OCI-LY1 (cell line): ENCODE measurements around the gene CNPY2.
"Not testable (repeated sequence)": the region's sequence is repeated elsewhere in the genome, so short reads cannot be mapped to it uniquely, and the experiment has no call there.

Experiments used
- H2AFZ ChIP-seq: fragments of 200-600 bp; sonication (generic), shearing (Covaris generic); 2 replicates; pipeline ENCODE4 v1.6.0; 2014; ENCODE audit warnings: antibody characterized with exemption, mild to moderate bottlenecking, low read length
- H3F3A ChIP-seq: fragments of 200-600 bp; sonication (generic), shearing (Covaris generic); 2 replicates; pipeline ENCODE4 v1.6.0; 2014; ENCODE audit warnings: mild to moderate bottlenecking, antibody characterized with exemption, low read length, moderate library complexity; ENCODE audit not compliant: insufficient read depth
- H3K27ac ChIP-seq: fragments of 200-600 bp; sonication (generic); 2 replicates; pipeline ENCODE4 v1.5.1; 2014; ENCODE audit warnings: low read length, mixed run types, mild to moderate bottlenecking, low read depth; ENCODE audit not compliant: poor library complexity, severe bottlenecking
- H3K27me3 ChIP-seq: fragments of 200-600 bp; sonication (generic); 2 replicates; pipeline ENCODE4 v1.6.0; 2014; ENCODE audit warnings: antibody characterized with exemption, mild to moderate bottlenecking, low read length, moderate library complexity; ENCODE audit not compliant: insufficient read depth
- H3K36me3 ChIP-seq: fragments of 200-600 bp; sonication (generic); 2 replicates; pipeline ENCODE4 v1.6.1; 2014; ENCODE audit warnings: mild to moderate bottlenecking, antibody characterized with exemption, low read length, moderate library complexity, mixed read lengths; ENCODE audit not compliant: insufficient read depth
- H3K4me1 ChIP-seq: fragments of 200-600 bp; sonication (generic); 2 replicates; pipeline ENCODE4 v1.5.1; 2014; ENCODE audit warnings: mild to moderate bottlenecking, low read length, moderate library complexity; ENCODE audit not compliant: insufficient read depth, severe bottlenecking
- H3K4me2 ChIP-seq: fragments of 200-600 bp; sonication (generic), shearing (Covaris generic); 2 replicates; pipeline ENCODE4 v1.6.1; 2014; ENCODE audit warnings: low read length
- H3K4me3 ChIP-seq: fragments of 200-600 bp; sonication (generic); 2 replicates; pipeline ENCODE4 v1.5.1; 2014; ENCODE audit warnings: low read length, low read depth, mild to moderate bottlenecking, mixed read lengths; ENCODE audit not compliant: poor library complexity, severe bottlenecking
- H3K79me2 ChIP-seq: fragments of 200-600 bp; shearing (Covaris generic); 2 replicates; pipeline ENCODE4 v1.6.1; 2016; ENCODE audit warnings: mixed run types, low read length, mixed read lengths; ENCODE audit not compliant: insufficient read depth
- H3K9ac ChIP-seq: fragments of 200-600 bp; sonication (generic), shearing (Covaris generic); 2 replicates; pipeline ENCODE4 v1.6.1; 2014; ENCODE audit warnings: mild to moderate bottlenecking, low read length, mixed read lengths
- H3K9me2 ChIP-seq: fragments of 200-600 bp; sonication (generic), shearing (Covaris generic); 2 replicates; pipeline ENCODE4 v1.6.1; 2014; ENCODE audit warnings: low read depth, mild to moderate bottlenecking, low read length, mixed read lengths
- H3K9me3 ChIP-seq: fragments of 200-600 bp; shearing (Covaris generic); 2 replicates; pipeline ENCODE4 v1.6.1; 2014; ENCODE audit warnings: low read length, mixed read lengths
- H4K20me1 ChIP-seq: fragments of 200-600 bp; sonication (generic), shearing (Covaris generic); 2 replicates; pipeline ENCODE4 v1.6.0; 2016; ENCODE audit warnings: mild to moderate bottlenecking, low read length; ENCODE audit not compliant: insufficient read depth
- EZH2 ChIP-seq: fragments of 200-600 bp; sonication (generic), shearing (Covaris generic); IDR thresholded peaks from 2 replicates; pipeline ENCODE4 v1.8.0; 2017; ENCODE audit warnings: borderline replicate concordance, mixed run types, mild to moderate bottlenecking, antibody characterized with exemption, low read length, moderate library complexity, mixed read lengths
- TF ChIP-seq, protein P1 (sequence below): fragments of 200-600 bp; sonication (generic), shearing (Covaris generic); IDR thresholded peaks from 2 replicates; pipeline ENCODE4 v1.5.1; 2017; ENCODE audit warnings: mild to moderate bottlenecking, antibody characterized with exemption, low read length, moderate library complexity, mixed read lengths

Gene CNPY2

GRCh38 chr12:56278905-56279304 lies 36.9 kb downstream of the CNPY2 start:
- Histone ChIP-seq H3K79me2 (no peaks in the 10 kb centered on the region), H3K4me2 (no peak overlapping the region), H3K4me1 (no peaks in the 10 kb centered on the region), H3K9ac (no peak overlapping the region), H4K20me1 (no peaks in the 10 kb centered on the region), H3K27me3 (no peaks in the 10 kb centered on the region), H3K9me3 (no peaks in the 10 kb centered on the region), H2AFZ (no peak overlapping the region), H3K4me3 (no peak overlapping the region), H3K27ac (no peak overlapping the region), H3F3A (no peaks in the 10 kb centered on the region), H3K9me2 (no peaks in the 10 kb centered on the region), H3K36me3 (peaks cover 93% of the 10 kb centered on the region)
- no peak for TF ChIP-seq EZH2
- TF ChIP-seq, protein P1, sequence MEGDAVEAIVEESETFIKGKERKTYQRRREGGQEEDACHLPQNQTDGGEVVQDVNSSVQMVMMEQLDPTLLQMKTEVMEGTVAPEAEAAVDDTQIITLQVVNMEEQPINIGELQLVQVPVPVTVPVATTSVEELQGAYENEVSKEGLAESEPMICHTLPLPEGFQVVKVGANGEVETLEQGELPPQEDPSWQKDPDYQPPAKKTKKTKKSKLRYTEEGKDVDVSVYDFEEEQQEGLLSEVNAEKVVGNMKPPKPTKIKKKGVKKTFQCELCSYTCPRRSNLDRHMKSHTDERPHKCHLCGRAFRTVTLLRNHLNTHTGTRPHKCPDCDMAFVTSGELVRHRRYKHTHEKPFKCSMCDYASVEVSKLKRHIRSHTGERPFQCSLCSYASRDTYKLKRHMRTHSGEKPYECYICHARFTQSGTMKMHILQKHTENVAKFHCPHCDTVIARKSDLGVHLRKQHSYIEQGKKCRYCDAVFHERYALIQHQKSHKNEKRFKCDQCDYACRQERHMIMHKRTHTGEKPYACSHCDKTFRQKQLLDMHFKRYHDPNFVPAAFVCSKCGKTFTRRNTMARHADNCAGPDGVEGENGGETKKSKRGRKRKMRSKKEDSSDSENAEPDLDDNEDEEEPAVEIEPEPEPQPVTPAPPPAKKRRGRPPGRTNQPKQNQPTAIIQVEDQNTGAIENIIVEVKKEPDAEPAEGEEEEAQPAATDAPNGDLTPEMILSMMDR = no peak

GRCh38 chr12:56274299-56274698 lies 41.5 kb downstream of the CNPY2 start:
- no peak overlapping the region for H3K27ac ChIP-seq
- no peak overlapping the region for H3K4me3 ChIP-seq
- no peaks in the 10 kb centered on the region for H3F3A ChIP-seq
- no peak overlapping the region for H3K4me2 ChIP-seq
- no peaks in the 10 kb centered on the region for H3K4me1 ChIP-seq
- no peak overlapping the region for H2AFZ ChIP-seq
- TF ChIP-seq, protein P1 = no peak
- TF ChIP-seq EZH2 = no peak
- H3K9me2 ChIP-seq = no peaks in the 10 kb centered on the region
- H3K27me3 ChIP-seq = no peaks in the 10 kb centered on the region
- H3K9ac ChIP-seq = no peak overlapping the region
- H4K20me1 ChIP-seq = no peaks in the 10 kb centered on the region
- H3K9me3 ChIP-seq = no peaks in the 10 kb centered on the region
- no peaks in the 10 kb centered on the region for H3K79me2 ChIP-seq
- H3K36me3 ChIP-seq = peaks cover 90% of the 10 kb centered on the region

DNA sequence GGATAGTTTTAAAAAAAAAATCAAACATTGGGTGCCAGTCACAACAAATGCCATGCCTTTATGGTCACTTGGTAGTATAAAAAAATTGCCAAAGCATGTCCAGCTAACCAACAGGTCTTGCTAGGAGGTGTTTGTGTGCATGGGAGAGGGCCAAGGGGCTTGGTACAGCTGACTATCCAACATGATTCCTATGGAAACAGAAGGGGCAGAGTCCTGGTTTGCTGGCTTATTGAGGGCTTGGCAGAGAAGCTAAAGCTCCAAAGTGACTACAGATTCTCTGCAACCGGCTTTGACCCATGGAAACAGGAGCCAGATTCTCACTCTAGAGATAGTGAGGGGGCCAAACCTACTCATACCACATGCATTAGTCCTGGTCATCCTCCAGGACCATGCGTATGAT lies 43.3 kb downstream of the CNPY2 start:
- H4K20me1 ChIP-seq, H2AFZ ChIP-seq, H3F3A ChIP-seq, H3K4me1 ChIP-seq, H3K9me3 ChIP-seq, H3K79me2 ChIP-seq, H3K27ac ChIP-seq, H3K27me3 ChIP-seq, H3K4me2 ChIP-seq, H3K9me2 ChIP-seq, H3K9ac ChIP-seq, H3K4me3 ChIP-seq: not testable (repeated sequence)
- H3K36me3 ChIP-seq = peaks cover 72% of the 10 kb centered on the region

- H3K9me3 ChIP-seq = no peaks in the 10 kb centered on the region
- peaks cover 59% of the 10 kb centered on the region for H3K36me3 ChIP-seq
- H3F3A ChIP-seq = peaks cover 3% of the 10 kb centered on the region; the same call in 1 of the 2 replicates
- H3K79me2 ChIP-seq = no peaks in the 10 kb centered on the region
- H3K9ac ChIP-seq = no peak overlapping the region
- no peak for TF ChIP-seq EZH2
- TF ChIP-seq, protein P1 = peak; percentile 57
- no peak overlapping the region for H3K4me2 ChIP-seq
- peaks cover 16% of the 10 kb centered on the region for H3K4me1 ChIP-seq
- H3K4me3 ChIP-seq = no peak overlapping the region
- H3K9me2 ChIP-seq = no peaks in the 10 kb centered on the region
- no peak overlapping the region for H3K27ac ChIP-seq
- no peaks in the 10 kb centered on the region for H3K27me3 ChIP-seq
- H4K20me1 ChIP-seq = no peaks in the 10 kb centered on the region
- no peak overlapping the region for H2AFZ ChIP-seq
Measured at GRCh38 chr12:56271031-56271430, 44.8 kb downstream of the CNPY2 start.
